ENCODE data around the gene GTF2A2.

The GTF2A2 gene

GRCh38 chr15:59596640-59597039, 60.7 kb downstream of the GTF2A2 start:
- DNase-seq = no peak

DNA sequence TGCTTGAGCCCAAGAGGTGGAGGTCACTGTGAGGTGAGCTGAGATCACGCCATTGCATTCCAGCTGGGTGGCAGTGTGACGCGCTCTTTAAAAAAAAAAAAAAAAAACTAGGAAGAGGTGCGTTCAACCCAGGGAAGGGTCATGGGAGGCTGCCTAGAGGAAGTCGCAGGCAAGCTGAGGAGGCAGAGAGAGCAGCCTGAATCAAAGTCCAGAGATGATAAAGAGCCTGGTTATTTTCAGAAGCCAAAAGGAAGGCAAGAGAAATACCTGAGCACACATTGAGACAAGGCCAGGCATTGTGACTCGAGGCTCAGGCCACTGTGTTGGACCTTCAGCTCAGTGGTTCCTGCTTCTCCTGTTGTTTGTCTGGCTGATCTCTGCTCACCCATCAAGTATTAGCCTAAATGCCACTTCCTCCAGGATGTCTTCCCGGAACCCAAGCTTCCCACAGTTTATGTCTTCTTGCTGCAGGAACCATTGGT, 61.8 kb downstream of the GTF2A2 start:
- no peak for DNase-seq

DNA sequence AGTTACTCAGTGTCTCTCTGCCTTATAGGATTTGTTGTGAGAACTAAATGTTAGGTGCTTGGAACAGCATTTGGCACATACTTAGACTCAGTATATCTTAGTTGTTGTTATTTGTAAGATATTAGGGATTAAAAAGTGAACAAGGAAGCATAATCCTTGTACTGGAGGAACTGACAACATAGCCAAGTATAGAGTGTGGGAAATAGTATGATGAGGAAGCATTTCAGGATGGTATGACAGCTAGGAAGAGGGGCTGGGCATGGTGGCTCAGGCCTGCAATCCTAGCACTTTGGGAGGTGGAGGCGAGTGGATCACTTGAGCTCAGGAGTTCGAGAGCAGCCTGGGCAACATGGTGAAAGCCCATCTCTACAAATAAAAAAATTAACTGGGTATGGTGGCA, 62.3 kb downstream of the GTF2A2 start:
- DNase-seq = no peak

DNA sequence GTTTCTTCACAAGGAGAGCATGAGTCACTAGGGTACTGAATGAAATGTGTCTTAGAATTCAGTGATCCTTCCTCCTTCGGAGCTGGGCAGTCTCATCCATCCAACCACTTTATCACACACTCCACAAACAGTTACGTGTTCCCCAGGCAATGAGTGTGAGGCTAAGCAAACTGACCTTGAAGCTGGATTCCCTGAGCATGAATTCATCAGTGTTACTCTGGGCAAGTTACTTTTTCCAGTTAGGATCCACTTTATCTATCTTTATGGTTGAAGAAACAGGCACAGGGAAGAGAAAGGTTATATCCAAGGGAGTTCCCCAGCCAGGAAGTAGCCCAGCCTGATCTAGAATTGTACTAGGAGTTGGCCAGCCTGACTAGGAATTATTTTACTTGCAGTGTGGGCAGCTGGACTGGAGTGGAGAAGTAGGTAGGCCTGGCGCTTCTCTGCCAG, 62.8 kb downstream of the GTF2A2 start:
- DNase-seq = no peak

GRCh38 chr15:59591356-59591755, 66.0 kb downstream of the GTF2A2 start:
- no peak for DNase-seq

GRCh38 chr15:59590027-59590426, 67.3 kb downstream of the GTF2A2 start:
- no peak for DNase-seq
